Trophoblast cell (in vitro differentiated cells and primary cell): ENCODE data around the gene GGN.

Source experiments
- DNase-seq, 2 donors: peaks; one replicate each; pipeline ENCODE4 v3.0.0-alpha.2; 2016
- H2AFZ ChIP-seq: 2 replicates; pipeline ENCODE4 v1.6.1; 2013; ENCODE audit warnings: low read length, moderate library complexity, mild to moderate bottlenecking; ENCODE audit not compliant: insufficient read depth, poor library complexity
- H2AK5ac ChIP-seq: 2 replicates; pipeline ENCODE4 v1.6.1; 2013; ENCODE audit warnings: mild to moderate bottlenecking, low read length
- H2BK120ac ChIP-seq: 2 replicates; pipeline ENCODE4 v1.6.1; 2013; ENCODE audit warnings: low read length, mild to moderate bottlenecking, moderate library complexity; ENCODE audit not compliant: insufficient read depth, poor library complexity
- H2BK12ac ChIP-seq: 2 replicates; pipeline ENCODE4 v1.6.1; 2013; ENCODE audit warnings: mild to moderate bottlenecking, low read length, moderate library complexity
- H2BK5ac ChIP-seq: 2 replicates; pipeline ENCODE4 v1.6.1; 2013; ENCODE audit warnings: low read length, low read depth, moderate library complexity, mild to moderate bottlenecking; ENCODE audit not compliant: poor library complexity
- H3K14ac ChIP-seq: 2 replicates; pipeline ENCODE4 v1.6.1; 2013; ENCODE audit warnings: mild to moderate bottlenecking, low read length
- H3K18ac ChIP-seq: 2 replicates; pipeline ENCODE4 v1.6.1; 2013; ENCODE audit warnings: mild to moderate bottlenecking, low read length
- H3K23ac ChIP-seq: 2 replicates; pipeline ENCODE4 v1.6.1; 2013; ENCODE audit warnings: low read length
- H3K27ac ChIP-seq: 2 replicates; pipeline ENCODE4 v1.5.1; 2013; ENCODE audit warnings: low read depth, mild to moderate bottlenecking, inconsistent platforms, low read length, moderate library complexity
- H3K27me3 ChIP-seq: 2 replicates; pipeline ENCODE4 v1.6.1; 2013; ENCODE audit warnings: inconsistent platforms, mild to moderate bottlenecking, low read length, moderate library complexity; ENCODE audit not compliant: insufficient read depth
- H3K36me3 ChIP-seq, 2 experiments: 1 replicate in 1 of 2; 2 replicates in 1 of 2; pipeline ENCODE4 v1.6.1; 2013; ENCODE audit warnings: low read length in 2 of 2, mild to moderate bottlenecking in 2 of 2, moderate library complexity in 1 of 2; ENCODE audit not compliant: insufficient read depth in 2 of 2, control insufficient read depth in 1 of 2
- H3K4ac ChIP-seq: 2 replicates; pipeline ENCODE4 v1.6.1; 2013; ENCODE audit warnings: low read depth, mild to moderate bottlenecking, low read length, moderate library complexity
- H3K4me1 ChIP-seq, 2 experiments: 1 replicate in 1 of 2; 2 replicates in 1 of 2; pipeline ENCODE4 v1.6.1; 2013; ENCODE audit warnings: low read length in 2 of 2, mild to moderate bottlenecking in 2 of 2, moderate library complexity in 1 of 2; ENCODE audit not compliant: insufficient read depth in 2 of 2, control insufficient read depth in 1 of 2
- H3K4me2 ChIP-seq: 2 replicates; pipeline ENCODE4 v1.6.1; 2013; ENCODE audit warnings: inconsistent platforms, mild to moderate bottlenecking, low read length, moderate library complexity
- H3K4me3 ChIP-seq: 2 replicates; pipeline ENCODE4 v1.5.1; 2013; ENCODE audit warnings: mild to moderate bottlenecking, low read depth, low read length, inconsistent platforms
- H3K79me1 ChIP-seq: one replicate; pipeline ENCODE4 v1.6.1; 2013; ENCODE audit warnings: low read length
- H3K79me2 ChIP-seq: 2 replicates; pipeline ENCODE4 v1.6.1; 2013; ENCODE audit warnings: low read length, mild to moderate bottlenecking; ENCODE audit not compliant: control insufficient read depth, insufficient read depth, poor library complexity
- H3K9ac ChIP-seq: 2 replicates; pipeline ENCODE4 v1.6.1; 2013; ENCODE audit warnings: mild to moderate bottlenecking, low read length
- H3K9me3 ChIP-seq: 2 replicates; pipeline ENCODE4 v1.6.1; 2013; ENCODE audit warnings: low read depth, mild to moderate bottlenecking, control low read depth, inconsistent platforms, low read length; ENCODE audit not compliant: insufficient read depth
- H4K12ac ChIP-seq: 2 replicates; pipeline ENCODE4 v1.6.1; 2013; ENCODE audit warnings: low read depth, mild to moderate bottlenecking, low read length, moderate library complexity
- H4K8ac ChIP-seq: 2 replicates; pipeline ENCODE4 v1.6.1; 2013; ENCODE audit warnings: low read depth, mild to moderate bottlenecking, low read length, moderate library complexity
- H4K91ac ChIP-seq: one replicate; pipeline ENCODE4 v1.6.1; 2013; ENCODE audit warnings: low read depth, mild to moderate bottlenecking, low read length, moderate library complexity
- WGBS: extraction: QIAGEN DNeasy Blood & Tissue Kit; methylation state at CpG from one replicate; pipeline ENCODE4 v1.1.7; 2013; ENCODE audit warnings: missing lambda C conversion rate; ENCODE audit not compliant: insufficient read length, insufficient coverage; ENCODE audit errors: extremely low coverage; 5-methylcytosine and 5-hydroxymethylcytosine counted together

Gene GGN

DNA sequence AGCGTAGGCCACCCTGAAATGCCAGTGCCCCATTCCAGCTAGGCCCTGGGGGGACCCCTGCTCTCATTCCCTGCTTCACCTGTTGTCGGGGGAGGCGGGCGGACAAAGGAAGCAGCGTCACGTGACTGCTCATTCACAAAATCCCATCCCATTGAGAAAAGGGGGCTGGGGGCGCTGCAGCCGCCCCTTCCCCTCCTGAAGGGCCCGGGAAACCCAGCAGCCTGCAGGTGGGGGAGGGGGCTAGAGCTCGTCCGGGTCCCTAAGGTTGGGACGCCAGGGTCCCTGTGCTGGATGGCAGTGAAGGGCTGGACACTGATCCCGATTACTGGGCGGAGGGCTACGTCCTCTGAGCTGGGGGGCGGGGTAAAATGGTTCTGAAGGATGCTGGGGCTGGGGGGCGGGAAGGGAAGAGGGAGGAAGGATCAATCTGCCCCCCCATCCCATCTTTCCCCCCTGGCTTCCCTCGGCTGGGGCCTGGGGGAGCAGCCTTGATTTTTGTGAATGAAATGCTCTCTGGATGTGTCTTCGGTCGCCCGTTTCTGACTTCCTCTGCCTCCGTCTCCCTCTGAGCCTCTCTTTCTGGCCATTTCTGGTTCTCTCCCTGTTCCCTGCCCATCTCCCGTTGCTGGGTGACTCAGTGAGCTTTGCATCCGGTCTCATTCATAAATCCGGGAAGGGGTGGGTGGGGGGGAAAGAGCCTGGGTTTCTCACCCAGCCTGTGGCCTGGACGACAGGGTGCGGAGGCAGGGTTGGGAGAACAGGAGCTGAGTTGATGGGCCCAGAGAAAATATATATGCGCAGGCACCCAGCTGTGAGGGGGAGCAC is 1.5 kb upstream of the GGN start:
- H3K4ac ChIP-seq = no peak overlapping the region
- no peak overlapping the region for H4K8ac ChIP-seq
- no peaks in the 10 kb centered on the region for H3K79me2 ChIP-seq
- DNase-seq = peak in 1 of 2 donors; percentile 35
- peak overlapping the region; percentile 62 for H3K4me2 ChIP-seq
- no peaks in the 10 kb centered on the region for H3K27me3 ChIP-seq
- no CpG with 5 or more reads among the region's 28 CpGs for WGBS
- no peak overlapping the region for H4K12ac ChIP-seq
- no peak overlapping the region for H2BK5ac ChIP-seq
- H3K18ac ChIP-seq = peak overlapping the region; percentile 35
- H3K9me3 ChIP-seq = no peaks in the 10 kb centered on the region
- H2BK120ac ChIP-seq = no peak overlapping the region
- H3K9ac ChIP-seq = no peak overlapping the region
- no peak overlapping the region for H4K91ac ChIP-seq
- H3K4me1 ChIP-seq = peaks cover 19 to 21% of the 10 kb centered on the region in 2 experiments
- peak overlapping the region; percentile 41 for H3K14ac ChIP-seq
- H3K36me3 ChIP-seq = peaks cover 18 to 25% of the 10 kb centered on the region in 2 experiments
- no peak overlapping the region for H3K27ac ChIP-seq
- H2AK5ac ChIP-seq = no peak overlapping the region
- H3K79me1 ChIP-seq = peaks cover 8% of the 10 kb centered on the region
- H2BK12ac ChIP-seq = no peak overlapping the region
- no peak overlapping the region for H2AFZ ChIP-seq
- peak overlapping the region; percentile 65 for H3K4me3 ChIP-seq
- H3K23ac ChIP-seq = no peak overlapping the region

DNA sequence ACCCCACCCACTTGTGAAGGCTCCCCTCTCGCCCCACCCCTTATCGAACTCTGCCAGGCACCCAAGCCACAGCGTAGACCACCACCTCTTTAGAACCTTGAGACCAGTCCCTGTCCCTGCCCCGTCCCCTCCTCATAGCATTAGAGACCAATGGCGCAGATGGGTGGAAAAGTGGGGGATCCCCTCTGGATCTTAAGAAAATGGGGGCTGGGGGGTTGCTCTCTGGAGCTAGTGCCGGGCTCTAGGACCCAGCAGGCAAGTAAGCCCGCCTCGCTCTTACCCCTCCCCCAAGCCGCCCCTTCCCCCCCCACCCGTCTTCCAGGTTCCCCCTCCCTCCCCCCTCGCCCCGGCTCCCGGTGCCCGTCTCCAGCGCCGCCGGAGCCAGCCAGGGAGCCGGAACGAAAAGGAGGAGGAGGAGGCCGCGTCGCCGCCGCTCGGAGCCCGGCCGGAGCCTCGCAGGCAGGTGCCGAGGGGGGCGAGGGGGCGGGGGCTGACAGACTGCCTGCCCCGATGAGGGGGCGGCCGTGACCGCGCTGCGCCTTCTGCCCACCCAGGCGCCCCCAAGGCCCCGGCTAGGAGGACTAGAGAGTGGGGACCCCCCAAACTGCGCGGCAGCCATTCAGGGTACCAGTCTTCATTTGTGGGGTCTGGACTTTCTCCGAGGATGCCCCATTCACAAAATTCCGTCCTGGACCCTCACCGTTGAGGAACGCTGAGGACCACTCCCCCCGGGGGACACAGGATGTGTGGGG is 691 bp upstream of the GGN start, which contains the start of gene SPRED3:
SPRED3 (plus strand) TSS at position 349 of the 752 bp plus-strand sequence. CDS start 1,606 bp downstream, outside the sequence.
- Histone ChIP-seq H3K9ac (no peak within 1 kb of the TSS), H3K4ac (no peak within 1 kb of the TSS), H3K14ac (peak within 1 kb of the TSS; percentile 41), H2AFZ (peak within 1 kb of the TSS; percentile 56), H3K4me1 (peaks cover 19 to 21% of the 10 kb centered on the region in 2 experiments), H3K27ac (no peak within 1 kb of the TSS), H2AK5ac (no peak within 1 kb of the TSS), H3K4me3 (peak within 1 kb of the TSS; percentile 65), H3K79me1 (peaks cover 8% of the 10 kb centered on the region), H3K27me3 (no peaks in the 10 kb centered on the region), H3K18ac (peak within 1 kb of the TSS; percentile 37), H3K79me2 (no peaks in the 10 kb centered on the region), H2BK5ac (no peak within 1 kb of the TSS), H4K91ac (peak within 1 kb of the TSS; percentile 7), H2BK120ac (no peak within 1 kb of the TSS), H2BK12ac (no peak within 1 kb of the TSS), H4K8ac (peak within 1 kb of the TSS; percentile 63), H3K36me3 (peaks cover 25 to 31% of the 10 kb centered on the region in 2 experiments), H3K23ac (no peak within 1 kb of the TSS), H3K9me3 (no peaks in the 10 kb centered on the region), H4K12ac (peak within 1 kb of the TSS; percentile 72), H3K4me2 (peak within 1 kb of the TSS; percentile 66)
- no CpG with 5 or more reads among the region's 46 CpGs for WGBS
- DNase-seq = no peak

DNA sequence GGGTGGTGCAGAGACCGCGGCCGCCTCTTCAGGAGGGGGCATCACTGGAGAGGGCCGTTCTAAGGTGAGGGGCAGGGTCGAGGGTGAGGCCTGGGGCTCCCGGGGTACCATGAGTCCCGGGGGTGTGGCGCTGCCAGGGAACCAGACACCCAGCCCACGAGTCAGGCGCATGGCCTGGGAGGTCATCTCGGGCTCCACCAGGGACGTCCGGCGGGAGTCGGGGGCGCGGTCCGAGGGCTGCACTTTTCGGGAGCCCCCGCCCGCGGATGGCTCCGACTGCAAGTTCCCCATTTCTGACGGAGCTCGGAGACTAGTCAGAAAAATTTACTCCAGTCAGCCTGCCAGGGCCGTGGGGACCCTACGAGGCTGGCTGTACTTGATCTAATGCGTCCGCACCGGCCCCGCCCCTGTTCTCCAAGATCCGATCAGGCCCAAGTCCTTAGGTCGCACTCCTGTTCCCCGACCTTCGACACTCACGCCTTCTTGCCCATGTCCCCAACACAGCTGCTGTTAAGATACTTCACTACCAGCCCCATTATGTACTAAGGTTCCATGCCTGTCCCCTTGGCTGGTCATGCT is 774 bp downstream of the GGN start:
- H4K12ac ChIP-seq = no peak overlapping the region
- peak overlapping the region; percentile 28 for H2AK5ac ChIP-seq
- peaks cover 19 to 23% of the 10 kb centered on the region in 2 experiments for H3K4me1 ChIP-seq
- H3K9ac ChIP-seq = no peak overlapping the region
- no peak overlapping the region for H2BK120ac ChIP-seq
- no peak overlapping the region for H3K4ac ChIP-seq
- no peak for DNase-seq
- H3K9me3 ChIP-seq = no peaks in the 10 kb centered on the region
- H3K14ac ChIP-seq = no peak overlapping the region
- H3K23ac ChIP-seq = no peak overlapping the region
- H3K4me2 ChIP-seq = peak overlapping the region; percentile 66
- peaks cover 37 to 42% of the 10 kb centered on the region in 2 experiments for H3K36me3 ChIP-seq
- peak overlapping the region; percentile 59 for H4K8ac ChIP-seq
- no peak overlapping the region for H2AFZ ChIP-seq
- H3K27ac ChIP-seq = no peak overlapping the region
- no peaks in the 10 kb centered on the region for H3K79me2 ChIP-seq
- H3K18ac ChIP-seq = no peak overlapping the region
- H3K27me3 ChIP-seq = no peaks in the 10 kb centered on the region
- no peak overlapping the region for H3K4me3 ChIP-seq
- H4K91ac ChIP-seq = no peak overlapping the region
- H3K79me1 ChIP-seq = peaks cover 8% of the 10 kb centered on the region
- peak overlapping the region; percentile 23 for H2BK12ac ChIP-seq
- no CpG with 5 or more reads among the region's 36 CpGs for WGBS
- no peak overlapping the region for H2BK5ac ChIP-seq

DNA sequence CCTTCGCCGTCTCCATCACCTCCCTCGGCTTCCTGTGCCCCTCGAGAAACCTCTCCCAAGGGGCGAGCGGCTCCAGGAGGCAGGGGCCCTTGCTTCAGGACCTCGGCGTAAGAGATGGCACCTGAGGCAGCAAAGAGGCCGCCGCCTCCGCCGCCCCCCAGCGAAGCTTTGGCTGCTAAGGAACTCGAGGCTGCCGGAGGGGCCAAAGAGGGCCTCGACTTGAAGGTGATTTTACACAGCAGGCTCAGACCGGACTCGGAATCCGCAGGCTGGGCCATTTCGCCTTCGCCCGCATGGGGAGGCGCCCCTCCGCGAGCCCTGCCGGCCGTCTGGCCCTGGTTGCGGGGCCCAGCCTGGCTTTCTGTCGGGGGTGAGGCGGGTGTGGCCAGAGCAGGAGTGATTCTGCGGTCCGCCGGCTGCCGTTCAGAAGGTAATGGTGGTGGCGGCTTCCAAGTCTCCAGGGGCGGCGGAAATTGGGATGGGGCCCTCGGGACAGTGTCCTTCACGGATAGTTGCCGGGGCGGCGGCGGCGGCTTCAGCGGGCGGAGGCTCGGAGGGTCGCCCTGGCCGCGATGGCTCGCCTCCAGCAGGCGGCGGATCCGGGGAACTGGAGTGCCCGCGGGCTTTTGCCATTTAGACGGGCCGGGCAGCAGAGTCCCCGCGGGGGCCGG is 1.4 kb downstream of the GGN start:
- Histone ChIP-seq H4K8ac (no peak overlapping the region), H2BK120ac (no peak overlapping the region), H3K4ac (no peak overlapping the region), H3K14ac (no peak overlapping the region), H2AFZ (no peak overlapping the region), H3K18ac (no peak overlapping the region), H3K36me3 (peaks cover 43 to 48% of the 10 kb centered on the region in 2 experiments), H2BK12ac (no peak overlapping the region), H2AK5ac (no peak overlapping the region), H3K79me1 (peaks cover 8% of the 10 kb centered on the region), H3K23ac (no peak overlapping the region), H3K4me1 (peaks cover 19 to 21% of the 10 kb centered on the region in 2 experiments), H2BK5ac (no peak overlapping the region), H3K9ac (no peak overlapping the region), H3K27ac (no peak overlapping the region), H4K91ac (no peak overlapping the region), H4K12ac (no peak overlapping the region), H3K4me3 (no peak overlapping the region), H3K4me2 (no peak overlapping the region), H3K27me3 (no peaks in the 10 kb centered on the region), H3K9me3 (no peaks in the 10 kb centered on the region), H3K79me2 (no peaks in the 10 kb centered on the region)
- no peak for DNase-seq
- WGBS = no CpG with 5 or more reads among the region's 61 CpGs
